ENCODE measurements around the gene OR8D1.

- TF ChIP-seq CTCF (IDR thresholded peaks at IDR 0.05) = no peak
- TF ChIP-seq, protein P1, sequence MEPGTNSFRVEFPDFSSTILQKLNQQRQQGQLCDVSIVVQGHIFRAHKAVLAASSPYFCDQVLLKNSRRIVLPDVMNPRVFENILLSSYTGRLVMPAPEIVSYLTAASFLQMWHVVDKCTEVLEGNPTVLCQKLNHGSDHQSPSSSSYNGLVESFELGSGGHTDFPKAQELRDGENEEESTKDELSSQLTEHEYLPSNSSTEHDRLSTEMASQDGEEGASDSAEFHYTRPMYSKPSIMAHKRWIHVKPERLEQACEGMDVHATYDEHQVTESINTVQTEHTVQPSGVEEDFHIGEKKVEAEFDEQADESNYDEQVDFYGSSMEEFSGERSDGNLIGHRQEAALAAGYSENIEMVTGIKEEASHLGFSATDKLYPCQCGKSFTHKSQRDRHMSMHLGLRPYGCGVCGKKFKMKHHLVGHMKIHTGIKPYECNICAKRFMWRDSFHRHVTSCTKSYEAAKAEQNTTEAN (CRISPR knock-in tag; IDR thresholded peaks at IDR 0.05) = no peak
- no peak for TF ChIP-seq CREM (CRISPR knock-in tag; IDR thresholded peaks at IDR 0.05)
- no peak for TF ChIP-seq NR3C1 (CRISPR knock-in tag; conservative IDR thresholded peaks at IDR 0.05; ENCODE audit: low read depth)
- TF ChIP-seq CREB1 (CRISPR knock-in tag; IDR thresholded peaks at IDR 0.05) = no peak
- TF ChIP-seq ZNF416 (CRISPR knock-in tag; IDR thresholded peaks at IDR 0.05) = no peak
- TF ChIP-seq, protein P2, sequence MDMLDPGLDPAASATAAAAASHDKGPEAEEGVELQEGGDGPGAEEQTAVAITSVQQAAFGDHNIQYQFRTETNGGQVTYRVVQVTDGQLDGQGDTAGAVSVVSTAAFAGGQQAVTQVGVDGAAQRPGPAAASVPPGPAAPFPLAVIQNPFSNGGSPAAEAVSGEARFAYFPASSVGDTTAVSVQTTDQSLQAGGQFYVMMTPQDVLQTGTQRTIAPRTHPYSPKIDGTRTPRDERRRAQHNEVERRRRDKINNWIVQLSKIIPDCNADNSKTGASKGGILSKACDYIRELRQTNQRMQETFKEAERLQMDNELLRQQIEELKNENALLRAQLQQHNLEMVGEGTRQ (CRISPR knock-in tag; IDR thresholded peaks at IDR 0.05) = no peak
- TF ChIP-seq TP53 (CRISPR knock-in tag; IDR thresholded peaks at IDR 0.05) = no peak
- no peak for TF ChIP-seq RELA (CRISPR knock-in tag; IDR thresholded peaks at IDR 0.05; ENCODE audit: borderline replicate concordance)
- no peak for TF ChIP-seq ZNF219 (CRISPR knock-in tag; IDR thresholded peaks at IDR 0.05; ENCODE audit: borderline replicate concordance)
- no peak for TF ChIP-seq MAX (CRISPR knock-in tag; IDR thresholded peaks at IDR 0.05)
- no peak for TF ChIP-seq GABPB1 (CRISPR knock-in tag; IDR thresholded peaks at IDR 0.05)
Observed at GRCh38 chr11:124315052-124315451, 1.3 kb upstream of the OR8D1 start.
